ENCODE results near the gene RIT2. TPM values are rescaled to one million over a fixed set of nuclear protein-coding genes. Genes with fewer than 3 reads are reported as not detected.

Gene RIT2
- total RNA-seq, 3 donors from 2014 or later (not counting 1 experiment from before 2014, with no cell fraction given) = not detected

GRCh38 chr18:43061816-43062215, 53.7 kb downstream of the RIT2 start:
- no peak overlapping the region for H3K27ac Mint-ChIP-seq
- peaks cover 4 to 17% of the 10 kb centered on the region in 2 donors for H3K9me3 Mint-ChIP-seq
- H3K27ac ChIP-seq (ENCODE audit: low read length) = no peak overlapping the region
- H3K4me1 Mint-ChIP-seq = no peaks in the 10 kb centered on the region
- no peaks in the 10 kb centered on the region for H3K4me1 ChIP-seq (ENCODE audit: control insufficient read depth, insufficient read depth, low read length)
- no peak overlapping the region for H3K4me3 Mint-ChIP-seq
- no peak for TF ChIP-seq CTCF (IDR thresholded peaks at IDR 0.05)
- no peak overlapping the region for H3K4me3 ChIP-seq (ENCODE audit: low read length)
- whole genome bisulfite sequencing (ENCODE audit: insufficient coverage) = 89% methylated on average over 5 of the region's 6 CpGs
- H3K36me3 Mint-ChIP-seq = no peaks in the 10 kb centered on the region
- ATAC-seq = no peak
- intact Hi-C loops (cut with micrococcal nuclease) = no loop called here
- DNase-seq = no peak
- H3K27me3 ChIP-seq (ENCODE audit: control insufficient read depth, insufficient read depth, low read length) = no peaks in the 10 kb centered on the region
- H3K27me3 Mint-ChIP-seq (ENCODE audit: low read depth in 2 of 2) = no peaks in the 10 kb centered on the region
- H3K36me3 ChIP-seq (ENCODE audit: control insufficient read depth, insufficient read depth, low read length) = no peaks in the 10 kb centered on the region
- H3K9me3 ChIP-seq (ENCODE audit: control insufficient read depth, insufficient read depth, low read length) = no peaks in the 10 kb centered on the region

GRCh38 chr18:43061318-43061717, 54.2 kb downstream of the RIT2 start:
- no peak for TF ChIP-seq CTCF (IDR thresholded peaks at IDR 0.05)
- WGBS (ENCODE audit: insufficient coverage) = 85% methylated on average over 4 of the region's 4 CpGs
- intact Hi-C loops (cut with micrococcal nuclease) = no loop called here
- Histone ChIP-seq H3K4me1 (ENCODE audit: control insufficient read depth, insufficient read depth, low read length) (no peaks in the 10 kb centered on the region), H3K27me3 (ENCODE audit: control insufficient read depth, insufficient read depth, low read length) (no peaks in the 10 kb centered on the region), H3K4me3 (ENCODE audit: low read length) (no peak overlapping the region), H3K9me3 (ENCODE audit: control insufficient read depth, insufficient read depth, low read length) (no peaks in the 10 kb centered on the region), H3K27ac (ENCODE audit: low read length) (no peak overlapping the region), H3K36me3 (ENCODE audit: control insufficient read depth, insufficient read depth, low read length) (no peaks in the 10 kb centered on the region)
- Mint-ChIP-seq H3K27ac (no peak overlapping the region), H3K4me1 (no peaks in the 10 kb centered on the region), H3K36me3 (no peaks in the 10 kb centered on the region), H3K27me3 (ENCODE audit: low read depth in 2 of 2) (no peaks in the 10 kb centered on the region), H3K9me3 (peaks cover 3 to 12% of the 10 kb centered on the region in 2 donors), H3K4me3 (no peak overlapping the region)
- DNase-seq (no peak), ATAC-seq (no peak)

- Mint-ChIP-seq H3K27ac (no peak overlapping the region), H3K27me3 (ENCODE audit: low read depth in 2 of 2) (no peaks in the 10 kb centered on the region), H3K9me3 (peaks cover 3 to 9% of the 10 kb centered on the region in 2 donors), H3K4me1 (no peaks in the 10 kb centered on the region), H3K4me3 (no peak overlapping the region), H3K36me3 (no peaks in the 10 kb centered on the region)
- intact Hi-C loops (cut with micrococcal nuclease) = no loop called here
- TF ChIP-seq CTCF (IDR thresholded peaks at IDR 0.05) = no peak
- Histone ChIP-seq H3K36me3 (ENCODE audit: control insufficient read depth, insufficient read depth, low read length) (no peaks in the 10 kb centered on the region), H3K9me3 (ENCODE audit: control insufficient read depth, insufficient read depth, low read length) (no peaks in the 10 kb centered on the region), H3K27ac (ENCODE audit: low read length) (no peak overlapping the region), H3K27me3 (ENCODE audit: control insufficient read depth, insufficient read depth, low read length) (no peaks in the 10 kb centered on the region), H3K4me1 (ENCODE audit: control insufficient read depth, insufficient read depth, low read length) (no peaks in the 10 kb centered on the region), H3K4me3 (ENCODE audit: low read length) (no peak overlapping the region)
- DNase-seq = no peak
- WGBS (ENCODE audit: insufficient coverage) = no CpG with 5 or more reads among the region's 1 CpG
- ATAC-seq = no peak
Measured at GRCh38 chr18:43060020-43060419, 55.5 kb downstream of the RIT2 start.

GRCh38 chr18:43054815-43055519, 60.5 kb downstream of the RIT2 start:
- no peak overlapping the region for H3K27ac Mint-ChIP-seq
- H3K36me3 Mint-ChIP-seq = no peaks in the 10 kb centered on the region
- no peaks in the 10 kb centered on the region for H3K4me1 Mint-ChIP-seq
- WGBS (ENCODE audit: insufficient coverage) = 82% methylated on average over 6 of the region's 7 CpGs
- TF ChIP-seq CTCF (IDR thresholded peaks at IDR 0.05) = no peak
- Histone ChIP-seq H3K4me3 (ENCODE audit: low read length) (no peak overlapping the region), H3K4me1 (ENCODE audit: control insufficient read depth, insufficient read depth, low read length) (no peaks in the 10 kb centered on the region), H3K27me3 (ENCODE audit: control insufficient read depth, insufficient read depth, low read length) (no peaks in the 10 kb centered on the region), H3K27ac (ENCODE audit: low read length) (no peak overlapping the region), H3K36me3 (ENCODE audit: control insufficient read depth, insufficient read depth, low read length) (no peaks in the 10 kb centered on the region), H3K9me3 (ENCODE audit: control insufficient read depth, insufficient read depth, low read length) (no peaks in the 10 kb centered on the region)
- ATAC-seq (no peak), DNase-seq (no peak)
- intact Hi-C loops (cut with micrococcal nuclease) = no loop called here
- peaks cover 8 to 14% of the 10 kb centered on the region in 2 donors for H3K9me3 Mint-ChIP-seq
- H3K27me3 Mint-ChIP-seq (ENCODE audit: low read depth in 2 of 2) = no peaks in the 10 kb centered on the region
- no peak overlapping the region for H3K4me3 Mint-ChIP-seq

Data from natural killer cell (primary cell).